Ramos (cell line): ENCODE results near the gene TNFAIP1.

ENCODE experiments used
- in situ Hi-C: fragments of 300-500 bp; cut with MboI; formaldehyde crosslinking; loops from one replicate; pipeline ENCODE4 v1.14.3; 2022; ENCODE audit warnings: low sequenced_read_pairs; ENCODE audit not compliant: unreplicated experiment

TNFAIP1 gene, protein sequence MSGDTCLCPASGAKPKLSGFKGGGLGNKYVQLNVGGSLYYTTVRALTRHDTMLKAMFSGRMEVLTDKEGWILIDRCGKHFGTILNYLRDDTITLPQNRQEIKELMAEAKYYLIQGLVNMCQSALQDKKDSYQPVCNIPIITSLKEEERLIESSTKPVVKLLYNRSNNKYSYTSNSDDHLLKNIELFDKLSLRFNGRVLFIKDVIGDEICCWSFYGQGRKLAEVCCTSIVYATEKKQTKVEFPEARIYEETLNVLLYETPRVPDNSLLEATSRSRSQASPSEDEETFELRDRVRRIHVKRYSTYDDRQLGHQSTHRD

DNA sequence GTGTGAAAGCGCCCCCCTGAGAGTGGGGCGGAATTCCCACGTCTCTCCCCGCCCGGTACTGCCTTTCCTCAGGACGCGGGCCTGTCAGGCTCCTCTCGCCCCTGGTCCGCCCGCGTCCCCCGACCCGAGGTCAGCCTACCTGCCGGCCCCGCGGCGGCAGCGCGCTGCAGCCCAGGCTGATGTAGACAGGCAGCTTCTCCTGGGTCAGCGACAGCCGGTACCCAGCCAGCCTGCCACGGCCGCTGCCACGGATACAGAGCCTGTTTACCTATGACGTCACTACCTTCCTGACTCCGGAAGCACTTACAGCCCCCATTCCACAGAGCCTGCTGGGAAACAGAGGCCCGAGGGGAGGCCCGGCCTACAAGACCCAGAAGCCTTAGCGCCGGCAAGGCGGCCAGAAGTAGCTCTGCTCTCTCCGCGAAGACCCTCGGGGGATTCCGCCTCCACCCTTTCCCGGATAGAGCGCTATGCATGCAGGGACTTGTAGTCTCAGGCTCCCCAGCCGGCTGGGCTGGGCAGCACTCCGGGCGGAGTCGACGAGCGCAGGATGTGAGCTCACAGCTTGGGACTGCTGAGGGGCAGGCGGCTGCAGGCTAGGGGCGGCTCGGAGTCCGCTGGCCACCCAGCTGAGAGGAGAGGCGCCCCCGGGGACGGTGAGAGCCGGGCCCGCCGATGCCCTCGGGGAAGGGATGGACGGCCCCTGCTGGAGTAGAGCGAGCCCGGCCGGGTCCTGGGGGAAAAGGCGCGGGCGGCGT, at the start of gene TNFAIP1, which contains the start of gene IFT20:
Gene TNFAIP1 (plus strand): TSS at position 561 of the 758 bp plus-strand sequence. CDS start 3,761 bp downstream, outside the sequence.
Gene IFT20 (minus strand): TSS at position 272 of the 758 bp plus-strand sequence. CDS start 3,487 bp downstream, outside the sequence.
- in situ Hi-C loops: no loop called here

DNA sequence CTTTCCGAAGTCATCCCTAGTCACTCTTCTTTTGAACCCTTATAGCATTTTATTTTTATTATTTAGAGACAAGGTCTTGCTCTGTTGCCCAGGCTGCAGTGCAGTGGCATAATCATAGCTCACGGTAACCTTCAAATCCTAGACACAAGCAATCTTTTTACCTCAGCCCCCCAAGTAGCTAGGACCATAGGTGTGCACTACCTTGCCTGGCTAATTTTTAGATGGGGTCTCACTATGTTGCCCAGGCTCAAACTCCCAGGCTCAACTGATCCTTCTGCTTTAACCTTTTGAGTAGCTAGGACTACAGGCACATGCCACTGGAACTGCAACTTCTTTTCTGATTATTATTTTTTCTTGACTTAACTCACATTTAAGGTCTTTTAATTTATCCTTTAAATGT, 49.6 kb upstream of the TNFAIP1 start:
- in situ Hi-C loops: loop anchor here (25.0 kb wide), 2 partner anchors 99 to 924 kb away; no protein-coding TSS in a partner anchor

DNA sequence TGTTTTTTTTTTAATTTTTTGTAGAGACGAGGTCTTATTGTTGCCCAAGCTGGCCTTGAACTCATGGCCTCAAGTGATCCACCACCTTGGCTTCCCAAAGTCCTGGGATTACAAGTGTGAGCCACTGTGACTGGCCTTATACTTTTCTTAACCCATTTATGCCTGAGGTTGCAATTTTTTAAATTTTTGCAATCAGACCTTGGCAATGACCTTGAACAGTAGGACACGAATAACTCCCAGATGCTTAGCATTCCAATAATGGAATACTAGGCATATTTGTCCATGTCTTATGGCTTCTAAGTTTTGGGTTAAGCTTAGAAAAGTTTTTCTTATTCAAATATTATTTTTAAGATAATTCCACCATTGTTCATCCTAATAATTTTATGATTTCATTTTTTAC, 44.9 kb upstream of the TNFAIP1 start:
- in situ Hi-C loops: loop anchor here (10.0 to 25.0 kb wide), 3 partner anchors 56 to 928 kb away; no protein-coding TSS in a partner anchor

DNA sequence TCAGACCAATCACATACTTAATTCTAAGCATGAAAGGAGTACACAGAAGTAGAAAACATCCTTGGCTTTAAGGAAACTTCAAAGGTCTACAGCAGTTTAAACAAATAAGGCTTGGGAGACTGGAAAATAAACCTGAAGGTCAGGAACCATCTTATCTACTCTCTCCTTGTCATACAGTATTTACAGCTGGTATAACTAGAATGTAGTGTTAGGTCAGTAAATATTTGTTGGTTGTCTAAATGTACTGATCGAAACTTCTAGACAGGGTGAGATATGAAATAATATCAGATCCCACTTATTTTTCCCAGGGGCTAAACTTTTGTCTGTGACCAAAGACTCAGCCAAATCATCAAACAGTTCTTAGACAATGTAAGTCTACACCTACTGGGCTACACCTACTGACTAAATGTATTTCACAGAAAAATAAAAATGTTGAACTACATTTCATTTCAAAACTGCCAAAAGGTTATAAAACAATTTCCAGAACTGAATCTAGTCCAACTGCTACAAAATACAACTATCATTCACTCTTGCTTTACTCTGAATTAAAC, 43.7 kb upstream of the TNFAIP1 start:
- in situ Hi-C loops: loop anchor here (10.0 to 25.0 kb wide), 3 partner anchors 57 to 930 kb away; no protein-coding TSS in a partner anchor

DNA sequence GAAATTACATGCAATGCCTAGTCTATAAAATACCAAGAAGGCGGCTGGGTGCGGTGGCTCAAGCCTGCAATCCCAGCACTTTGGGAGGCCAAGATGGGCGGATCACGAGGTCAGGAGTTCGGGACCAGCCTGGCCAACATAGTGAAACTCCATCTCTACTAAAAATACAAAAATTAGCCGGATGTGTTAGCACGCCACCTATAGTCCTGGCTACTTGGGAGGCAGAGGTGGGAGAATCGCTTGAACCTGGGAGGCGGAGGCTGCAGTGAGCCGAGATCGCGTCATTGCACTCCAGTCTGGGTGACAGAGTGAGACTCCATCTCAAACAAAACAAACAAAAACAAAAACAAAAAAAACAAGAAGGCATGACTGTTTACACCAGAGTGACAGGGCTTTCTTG, 42.7 kb upstream of the TNFAIP1 start:
- in situ Hi-C loops: loop anchor here (10.0 to 25.0 kb wide), 3 partner anchors 58 to 931 kb away; no protein-coding TSS in a partner anchor

DNA sequence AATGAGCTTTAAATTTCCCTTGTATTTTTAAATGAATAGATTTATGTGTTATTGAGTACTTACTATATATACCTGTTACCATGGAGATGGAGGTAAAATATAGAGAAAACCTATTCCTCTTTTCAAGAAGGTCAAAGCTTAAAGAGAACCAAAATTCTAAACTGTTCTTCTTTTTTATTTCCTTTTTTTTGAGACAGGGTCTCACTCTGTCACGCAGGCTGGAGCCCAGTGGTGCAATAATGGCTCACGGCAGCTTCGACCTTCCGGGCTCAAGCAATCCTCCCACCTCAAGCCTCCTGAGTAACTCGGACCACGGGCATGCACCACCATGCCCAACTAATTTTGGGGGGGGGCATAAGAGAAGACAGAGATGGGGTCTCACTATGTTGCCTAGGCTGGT, 41.6 kb upstream of the TNFAIP1 start:
- in situ Hi-C loops: loop anchor here (10.0 to 25.0 kb wide), 3 partner anchors 59 to 932 kb away; no protein-coding TSS in a partner anchor

DNA sequence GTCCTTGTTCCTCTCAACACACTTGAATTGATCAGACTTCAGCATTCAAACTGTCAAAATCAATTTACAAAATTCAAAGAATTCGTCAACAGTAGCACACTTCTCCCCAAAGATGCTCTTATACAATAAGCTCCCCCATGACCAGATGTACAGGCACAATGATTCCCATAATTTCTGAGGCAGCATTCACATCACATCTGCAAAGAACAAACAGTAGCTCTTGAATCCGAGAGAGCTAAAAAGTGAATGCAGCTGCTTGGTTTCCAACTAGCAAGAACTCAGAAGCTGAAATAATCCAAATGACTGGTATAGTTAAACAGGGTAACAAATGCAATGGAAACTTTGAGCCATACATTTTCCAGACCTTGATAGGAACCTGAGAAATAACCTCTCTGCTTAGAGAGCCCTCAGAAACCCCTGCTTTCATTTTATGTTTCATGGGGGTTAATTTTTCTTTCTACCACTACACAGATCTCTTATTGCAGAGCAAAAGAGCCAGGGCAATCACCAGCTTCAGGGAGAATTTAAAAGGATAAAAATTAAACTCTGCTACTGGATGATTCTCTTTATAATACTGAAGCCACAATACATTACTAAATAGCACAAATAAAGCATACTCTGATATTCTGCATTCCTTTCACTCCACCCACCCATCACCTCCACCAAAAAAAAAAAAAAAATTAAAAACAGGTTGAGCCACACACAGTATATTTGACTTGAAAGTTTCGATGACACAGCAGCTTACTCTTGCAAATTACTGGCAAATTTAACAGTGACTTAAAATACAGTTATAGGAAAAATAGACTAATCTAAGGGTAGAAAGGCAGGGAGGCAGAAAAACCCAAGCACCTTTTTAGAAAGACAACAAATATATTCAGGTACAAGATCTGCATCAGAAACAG, 39.6 kb upstream of the TNFAIP1 start:
- in situ Hi-C loops: loop anchor here (10.0 to 25.0 kb wide), 3 partner anchors 61 to 934 kb away; no protein-coding TSS in a partner anchor

DNA sequence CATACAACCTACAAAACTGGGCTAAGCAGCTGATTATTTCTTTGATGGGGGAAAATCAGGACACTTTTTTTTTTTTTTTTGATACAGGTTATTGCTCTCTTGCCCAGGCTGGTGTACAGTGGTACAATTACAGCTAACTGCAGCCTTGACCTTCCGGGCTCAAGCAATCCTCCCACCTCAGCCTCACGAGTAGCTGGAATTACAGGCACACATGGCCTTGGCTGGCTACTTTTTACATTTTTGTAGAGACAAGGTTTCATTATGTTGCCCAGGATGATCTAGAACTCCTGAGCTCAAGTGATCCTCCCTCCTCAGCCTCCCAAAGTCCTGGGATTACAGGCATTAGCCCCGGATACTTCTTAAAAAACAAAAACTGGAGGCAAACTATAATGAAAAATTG, 37.1 kb upstream of the TNFAIP1 start:
- in situ Hi-C loops: loop anchor here (10.0 to 25.0 kb wide), 3 partner anchors 64 to 936 kb away; no protein-coding TSS in a partner anchor

DNA sequence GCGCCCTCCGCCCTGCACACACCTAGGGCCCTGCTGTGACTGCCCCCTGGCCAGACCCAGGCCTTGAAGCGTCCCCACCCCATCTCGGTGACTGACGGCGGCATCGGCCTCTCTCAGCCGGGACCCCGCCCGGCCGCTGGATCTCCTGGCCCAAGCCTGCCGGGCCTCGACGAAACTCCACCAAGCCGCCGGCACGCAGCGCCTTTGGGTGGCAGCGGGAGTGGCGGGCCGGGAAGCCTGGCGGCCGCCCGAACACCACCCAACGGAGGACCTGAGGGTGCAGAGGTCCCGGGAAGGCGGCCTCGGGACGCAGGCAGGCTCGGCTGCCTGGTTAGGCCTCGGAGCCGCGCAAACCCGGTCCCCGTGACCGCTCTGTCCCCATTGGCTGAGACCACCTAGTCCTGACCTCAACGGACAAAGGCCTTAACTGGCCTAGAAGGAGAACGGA, 28.6 kb upstream of the TNFAIP1 start:
- in situ Hi-C loops: no loop called here

DNA sequence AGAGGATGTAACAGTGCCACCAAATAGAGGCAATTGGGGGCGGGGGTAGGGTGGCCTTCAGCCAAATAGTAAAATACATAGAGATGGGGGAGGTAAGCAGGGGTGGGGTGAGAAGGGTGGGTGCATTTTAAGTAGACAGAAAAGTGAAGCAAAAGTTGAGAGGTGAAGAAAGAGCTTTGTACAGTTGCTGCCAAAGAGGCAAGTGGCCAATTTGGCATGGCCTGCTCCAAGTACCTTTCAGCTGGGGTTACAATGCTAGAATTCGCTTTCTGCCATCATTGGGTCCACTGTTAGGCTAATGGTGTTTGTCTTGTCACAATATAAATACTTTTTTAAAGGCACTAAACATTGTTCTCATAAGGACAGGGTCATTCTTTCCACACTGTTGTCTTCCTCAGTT, 21.7 kb upstream of the TNFAIP1 start:
- in situ Hi-C loops: no loop called here

DNA sequence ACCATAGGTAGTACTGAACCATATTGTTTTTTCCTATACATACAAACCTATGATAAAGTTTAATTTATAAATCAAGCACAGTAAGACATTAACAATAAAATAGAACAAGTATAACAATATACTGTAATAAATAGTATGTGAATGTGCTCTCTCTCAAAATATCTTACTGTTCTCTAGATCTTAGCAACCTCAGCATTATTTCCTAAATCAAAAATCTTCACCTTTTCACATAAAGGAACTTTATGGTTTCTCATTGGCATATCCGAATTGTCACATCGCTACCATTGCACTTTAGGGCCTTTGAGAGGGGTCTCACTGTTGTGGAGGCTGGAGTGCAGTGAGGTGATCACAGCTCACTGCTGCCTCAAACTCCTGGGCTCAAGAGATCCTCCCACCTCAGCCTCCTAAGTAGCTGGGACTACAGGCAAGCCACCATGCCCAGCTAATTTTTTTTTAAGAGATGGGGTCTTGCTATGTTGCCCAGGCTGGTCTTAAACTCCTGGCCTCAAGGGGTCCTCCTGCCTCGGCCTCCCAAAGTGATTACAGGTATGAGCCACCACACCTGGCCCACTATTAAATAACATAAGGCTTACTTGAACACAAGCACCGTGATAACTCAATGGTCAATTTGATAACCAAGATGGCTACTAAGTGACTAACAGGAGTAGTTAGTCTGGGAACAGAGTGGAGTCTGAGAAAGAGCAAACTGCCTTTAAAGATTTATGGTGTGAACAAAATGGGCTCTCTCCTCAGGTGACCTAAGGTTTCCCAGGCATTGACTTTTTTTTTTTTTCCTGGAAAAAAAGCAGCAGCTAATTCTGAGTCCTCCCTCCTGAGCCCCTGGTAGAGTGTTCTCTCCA, 19.5 kb upstream of the TNFAIP1 start:
- in situ Hi-C loops: no loop called here

DNA sequence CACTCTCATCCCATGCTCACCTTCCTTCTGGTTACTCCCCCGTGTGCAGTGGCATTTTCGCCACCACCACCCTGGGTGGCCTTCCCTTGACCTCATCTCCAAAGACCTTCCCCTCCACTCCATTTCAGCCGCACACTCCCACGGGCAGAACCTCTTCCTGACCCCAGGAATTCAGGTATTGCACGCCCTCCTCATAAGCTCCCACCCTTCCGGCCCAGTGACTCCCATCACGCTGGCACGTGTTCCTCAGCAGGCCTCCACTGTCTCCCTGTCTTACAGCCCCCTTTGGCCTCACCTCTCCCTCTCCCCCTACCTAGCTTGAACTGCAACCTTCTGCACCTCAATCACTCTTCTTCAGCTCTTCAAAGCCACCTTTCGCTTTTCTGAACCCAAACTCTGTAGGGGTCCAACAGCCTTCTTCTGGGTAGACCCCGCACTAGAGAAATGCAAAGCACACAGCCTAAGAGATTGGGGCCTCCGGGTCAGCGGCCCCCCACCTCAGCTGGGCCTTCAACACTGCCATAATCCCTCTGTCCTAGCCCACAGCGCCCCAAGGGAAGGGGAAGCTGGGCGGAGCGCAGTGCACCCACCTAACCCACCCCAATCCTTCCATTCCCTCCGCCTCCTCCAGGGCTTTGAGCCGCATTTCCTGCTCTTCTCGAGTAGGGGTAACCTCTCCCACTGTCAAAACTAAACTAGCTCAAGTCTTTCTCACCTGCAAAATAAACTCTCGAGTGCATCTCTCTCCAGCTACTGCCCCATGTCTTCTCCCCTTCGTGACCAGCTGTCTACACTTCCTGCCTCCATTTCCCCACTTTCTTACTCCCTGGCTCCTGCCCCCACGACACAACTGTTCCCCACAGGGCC, 18.2 kb upstream of the TNFAIP1 start:
- in situ Hi-C loops: no loop called here

DNA sequence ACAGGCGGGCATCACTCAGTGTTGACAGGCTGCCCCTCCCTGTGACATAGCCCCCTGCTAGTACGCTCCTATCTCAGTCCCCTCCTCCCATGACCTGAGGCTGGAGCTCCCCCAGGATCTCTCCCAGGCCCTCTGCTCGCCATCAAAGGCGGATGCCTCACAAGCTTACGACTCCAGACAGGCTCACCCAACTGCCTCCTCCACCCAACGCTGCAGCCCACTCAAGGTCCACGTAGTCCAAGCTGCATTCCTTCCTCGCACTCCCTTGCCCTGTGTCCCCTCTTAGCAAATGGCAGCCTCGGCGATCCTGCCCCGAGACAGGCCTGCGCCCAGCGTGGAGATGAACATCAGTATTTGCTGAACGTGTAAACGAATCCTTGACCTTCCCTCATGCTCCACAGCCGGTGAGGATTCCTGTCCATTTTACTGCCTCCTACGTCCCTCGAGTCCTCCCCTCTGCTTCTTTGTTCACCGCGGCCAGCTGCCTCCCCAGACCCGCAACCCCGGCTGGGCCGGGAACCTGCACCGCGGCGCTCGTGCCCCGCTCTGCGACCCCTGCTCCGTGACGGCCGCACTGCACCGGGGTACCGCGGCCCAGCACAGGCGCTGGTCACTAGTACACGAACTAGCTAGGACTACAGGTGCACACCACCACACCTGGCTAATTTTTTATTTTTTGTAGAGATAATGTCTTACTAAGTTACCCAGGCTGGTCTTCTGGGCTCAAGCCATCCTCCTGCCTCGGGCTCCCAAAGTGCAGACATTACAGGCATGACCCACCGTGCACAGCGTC, 17.4 kb upstream of the TNFAIP1 start:
- in situ Hi-C loops: no loop called here

DNA sequence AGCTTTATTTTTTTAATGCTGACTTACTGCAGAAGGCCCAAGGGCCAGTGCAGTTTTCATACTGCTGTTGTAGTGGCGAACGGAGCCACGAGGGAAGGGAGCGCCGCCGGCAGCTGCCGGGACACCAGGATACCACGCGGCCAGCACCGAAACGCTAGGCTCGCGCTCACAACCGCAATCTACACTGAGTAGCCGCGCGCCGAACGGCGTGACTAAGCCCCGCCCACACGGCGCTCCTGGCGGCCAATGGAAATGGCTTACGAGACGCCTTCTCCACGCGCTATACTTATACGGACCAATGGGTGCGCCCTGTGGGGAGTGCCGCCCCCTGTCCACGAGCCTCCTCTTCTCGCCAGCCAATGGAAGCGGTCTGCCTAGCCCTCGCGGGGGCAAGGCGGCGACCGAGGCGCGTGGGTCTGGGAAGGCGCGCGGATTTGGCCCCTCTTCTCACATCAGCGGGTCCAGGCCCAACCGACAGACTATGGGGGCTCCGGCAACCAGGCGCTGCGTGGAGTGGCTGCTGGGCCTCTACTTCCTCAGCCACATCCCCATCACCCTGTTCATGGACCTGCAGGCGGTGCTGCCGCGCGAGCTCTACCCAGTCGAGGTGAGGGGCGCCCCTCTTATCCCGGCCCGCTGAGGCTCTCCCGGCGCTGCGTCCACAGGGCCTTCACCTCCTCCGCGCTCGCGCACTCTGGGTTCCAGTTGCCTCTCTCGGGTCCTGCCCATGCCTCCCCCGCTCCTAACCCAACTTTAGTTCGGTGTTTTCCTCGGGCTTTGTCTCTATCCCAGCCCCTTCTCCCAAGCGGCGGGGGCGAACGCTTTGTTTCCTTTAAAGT, 16.6 kb upstream of the TNFAIP1 start, which contains the start of gene TMEM97:
Gene TMEM97 (plus strand): TSS at position 442 of the 839 bp plus-strand sequence. CDS start 40 bp downstream, at position 482.
- in situ Hi-C loops: no loop called here

DNA sequence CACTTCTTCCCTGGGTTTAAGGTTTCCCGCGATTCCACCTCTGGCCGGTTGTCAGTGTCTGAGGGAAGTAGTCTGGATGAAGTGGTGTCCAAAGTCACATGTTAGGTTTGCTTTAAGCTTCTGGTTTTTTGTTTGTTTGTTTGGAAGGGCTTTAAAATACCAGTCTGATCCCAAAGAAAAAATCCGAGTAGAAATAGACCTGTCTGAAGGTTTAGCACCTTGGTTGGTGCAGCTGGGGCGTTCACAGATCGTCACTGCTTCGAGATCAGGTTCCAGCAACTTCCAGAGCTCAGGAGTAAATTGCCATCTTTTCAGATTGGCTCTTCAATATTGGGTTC, 16.0 kb upstream of the TNFAIP1 start:
- in situ Hi-C loops: no loop called here
